DOHH2 (cell line): ENCODE data around the gene MRC1.

Experiments
- EZH2phosphoT487 ChIP-seq: fragments of 200-600 bp; sonication (generic); IDR thresholded peaks from 2 replicates; pipeline ENCODE4 v1.6.1; 2017; ENCODE audit warnings: borderline replicate concordance, mild to moderate bottlenecking, antibody characterized with exemption, low read length, moderate library complexity, mixed read lengths
- TF ChIP-seq, protein P1 (sequence below): fragments of 200-600 bp; sonication (generic); IDR thresholded peaks from one replicate; pipeline ENCODE4 v1.5.1; 2014; ENCODE audit warnings: antibody characterized with exemption, mild to moderate bottlenecking, low read depth, low read length; ENCODE audit not compliant: poor library complexity, severe bottlenecking

DNA sequence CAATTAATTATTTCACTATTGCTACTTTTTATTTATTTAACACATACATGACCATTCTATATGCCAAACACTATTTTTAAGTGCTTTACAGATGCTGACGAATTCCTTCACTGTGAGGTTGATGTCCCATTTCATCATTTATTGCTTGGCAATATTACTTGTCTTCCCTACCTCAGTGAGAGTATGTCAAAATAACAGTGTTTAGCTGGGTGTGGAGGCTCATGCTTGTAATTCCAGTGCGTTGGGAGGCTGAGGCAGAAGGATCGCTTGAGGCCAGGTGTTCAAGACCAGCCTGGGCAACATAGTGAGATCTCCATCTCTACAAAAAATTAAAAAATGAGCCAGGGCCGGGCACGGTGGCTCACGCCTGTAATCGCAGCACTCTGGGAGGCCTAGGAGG is 19.8 kb upstream of the MRC1 start:
- TF ChIP-seq, protein P1, sequence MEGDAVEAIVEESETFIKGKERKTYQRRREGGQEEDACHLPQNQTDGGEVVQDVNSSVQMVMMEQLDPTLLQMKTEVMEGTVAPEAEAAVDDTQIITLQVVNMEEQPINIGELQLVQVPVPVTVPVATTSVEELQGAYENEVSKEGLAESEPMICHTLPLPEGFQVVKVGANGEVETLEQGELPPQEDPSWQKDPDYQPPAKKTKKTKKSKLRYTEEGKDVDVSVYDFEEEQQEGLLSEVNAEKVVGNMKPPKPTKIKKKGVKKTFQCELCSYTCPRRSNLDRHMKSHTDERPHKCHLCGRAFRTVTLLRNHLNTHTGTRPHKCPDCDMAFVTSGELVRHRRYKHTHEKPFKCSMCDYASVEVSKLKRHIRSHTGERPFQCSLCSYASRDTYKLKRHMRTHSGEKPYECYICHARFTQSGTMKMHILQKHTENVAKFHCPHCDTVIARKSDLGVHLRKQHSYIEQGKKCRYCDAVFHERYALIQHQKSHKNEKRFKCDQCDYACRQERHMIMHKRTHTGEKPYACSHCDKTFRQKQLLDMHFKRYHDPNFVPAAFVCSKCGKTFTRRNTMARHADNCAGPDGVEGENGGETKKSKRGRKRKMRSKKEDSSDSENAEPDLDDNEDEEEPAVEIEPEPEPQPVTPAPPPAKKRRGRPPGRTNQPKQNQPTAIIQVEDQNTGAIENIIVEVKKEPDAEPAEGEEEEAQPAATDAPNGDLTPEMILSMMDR = no peak
- no peak for TF ChIP-seq EZH2phosphoT487
